Parathyroid adenoma (tissue), 2 donors: ENCODE data around the gene PLCB1.

Experiments used
- H2AFZ ChIP-seq: fragments of 300-600 bp; sonication (generic); one replicate; pipeline ENCODE4 v1.7.0; 2017; ENCODE audit warnings: antibody characterized with exemption, mild to moderate bottlenecking
- H3K27ac ChIP-seq: fragments of 300-600 bp; sonication (generic); one replicate; pipeline ENCODE4 v1.7.0; 2017
- H3K27me3 ChIP-seq: fragments of 300-600 bp; sonication (generic); one replicate; pipeline ENCODE4 v1.7.0; 2017; ENCODE audit warnings: low read length; ENCODE audit not compliant: control insufficient read depth, insufficient read depth
- H3K36me3 ChIP-seq: fragments of 300-600 bp; sonication (generic); one replicate; pipeline ENCODE4 v1.7.0; 2017; ENCODE audit warnings: low read length; ENCODE audit not compliant: control insufficient read depth, insufficient read depth
- H3K4me1 ChIP-seq: fragments of 300-600 bp; sonication (generic); one replicate; pipeline ENCODE4 v1.7.0; 2017; ENCODE audit warnings: control low read depth
- H3K4me2 ChIP-seq: fragments of 300-600 bp; sonication (generic); one replicate; pipeline ENCODE4 v1.7.0; 2017; ENCODE audit warnings: low read length
- H3K4me3 ChIP-seq: fragments of 300-600 bp; sonication (generic); one replicate; pipeline ENCODE4 v1.7.0; 2017; ENCODE audit warnings: low read depth, low read length
- H3K79me2 ChIP-seq: fragments of 300-600 bp; sonication (generic); one replicate; pipeline ENCODE4 v1.7.0; 2017; ENCODE audit warnings: control low read depth
- H3K9ac ChIP-seq: fragments of 300-600 bp; sonication (generic); one replicate; pipeline ENCODE4 v1.7.0; 2017; ENCODE audit warnings: mild to moderate bottlenecking
- H3K9me3 ChIP-seq: fragments of 300-600 bp; sonication (generic); one replicate; pipeline ENCODE4 v1.7.0; 2017; ENCODE audit warnings: low read length; ENCODE audit not compliant: control insufficient read depth
- TF ChIP-seq, protein P1 (sequence below): fragments of 300-600 bp; sonication (generic); IDR thresholded peaks from one replicate; pipeline ENCODE4 v1.7.0; 2017; ENCODE audit warnings: antibody characterized with exemption, mild to moderate bottlenecking
- donor health status: primary hyperparathyroidism.

The PLCB1 gene

DNA sequence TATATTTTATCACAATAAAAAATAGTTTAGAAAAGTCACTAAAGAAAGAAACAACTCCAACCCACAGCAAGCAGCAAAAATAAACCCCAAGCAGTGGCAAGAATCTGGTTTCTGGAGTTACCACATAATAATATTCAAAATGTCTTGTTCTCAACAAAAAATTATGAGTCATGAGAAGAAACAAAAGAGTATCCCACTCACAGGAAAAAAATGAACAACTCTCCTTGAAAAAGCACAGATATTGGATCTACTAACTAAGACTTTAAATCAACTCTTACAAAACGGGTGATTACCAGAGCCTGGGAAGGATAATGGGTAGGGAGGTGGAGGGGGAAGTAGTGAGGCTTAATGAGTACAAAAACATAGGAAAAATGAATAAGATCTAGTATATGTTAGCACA, 425.6 kb downstream of the PLCB1 start:
- H3K27me3 ChIP-seq, result no peaks in the 10 kb centered on the region
- no peak overlapping the region for H3K9ac ChIP-seq
- no peak overlapping the region for H3K27ac ChIP-seq
- TF ChIP-seq, protein P1, sequence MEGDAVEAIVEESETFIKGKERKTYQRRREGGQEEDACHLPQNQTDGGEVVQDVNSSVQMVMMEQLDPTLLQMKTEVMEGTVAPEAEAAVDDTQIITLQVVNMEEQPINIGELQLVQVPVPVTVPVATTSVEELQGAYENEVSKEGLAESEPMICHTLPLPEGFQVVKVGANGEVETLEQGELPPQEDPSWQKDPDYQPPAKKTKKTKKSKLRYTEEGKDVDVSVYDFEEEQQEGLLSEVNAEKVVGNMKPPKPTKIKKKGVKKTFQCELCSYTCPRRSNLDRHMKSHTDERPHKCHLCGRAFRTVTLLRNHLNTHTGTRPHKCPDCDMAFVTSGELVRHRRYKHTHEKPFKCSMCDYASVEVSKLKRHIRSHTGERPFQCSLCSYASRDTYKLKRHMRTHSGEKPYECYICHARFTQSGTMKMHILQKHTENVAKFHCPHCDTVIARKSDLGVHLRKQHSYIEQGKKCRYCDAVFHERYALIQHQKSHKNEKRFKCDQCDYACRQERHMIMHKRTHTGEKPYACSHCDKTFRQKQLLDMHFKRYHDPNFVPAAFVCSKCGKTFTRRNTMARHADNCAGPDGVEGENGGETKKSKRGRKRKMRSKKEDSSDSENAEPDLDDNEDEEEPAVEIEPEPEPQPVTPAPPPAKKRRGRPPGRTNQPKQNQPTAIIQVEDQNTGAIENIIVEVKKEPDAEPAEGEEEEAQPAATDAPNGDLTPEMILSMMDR, result no peak
- H2AFZ ChIP-seq, result no peak overlapping the region
- no peaks in the 10 kb centered on the region for H3K79me2 ChIP-seq
- no peak overlapping the region for H3K4me3 ChIP-seq
- no peaks in the 10 kb centered on the region for H3K9me3 ChIP-seq
- H3K36me3 ChIP-seq, result no peaks in the 10 kb centered on the region
- H3K4me2 ChIP-seq, result no peak overlapping the region
- H3K4me1 ChIP-seq, result no peaks in the 10 kb centered on the region

DNA sequence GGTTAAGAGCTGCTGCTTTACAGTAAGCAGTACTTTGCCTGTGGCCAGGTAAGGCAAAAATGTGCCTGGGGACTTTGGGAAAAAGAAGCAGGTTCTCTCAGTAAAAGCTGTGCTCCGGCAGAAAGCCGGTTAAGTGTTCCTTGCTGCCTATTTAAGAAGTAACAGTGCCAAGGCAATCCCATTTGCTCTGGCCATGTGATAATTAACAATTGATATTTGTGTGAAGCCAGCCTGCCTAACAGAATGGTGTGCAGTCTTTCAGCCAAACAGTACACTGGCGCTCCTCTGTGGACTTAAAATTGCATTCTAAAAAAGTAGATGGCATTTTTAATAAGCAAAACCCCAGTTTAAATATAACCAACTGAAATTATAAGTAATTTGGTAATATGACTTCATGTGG, 430.3 kb downstream of the PLCB1 start:
- Histone ChIP-seq H3K79me2 (peaks cover 6% of the 10 kb centered on the region), H3K4me3 (no peak overlapping the region), H3K4me1 (no peaks in the 10 kb centered on the region), H3K9ac (no peak overlapping the region), H3K27ac (no peak overlapping the region), H3K36me3 (no peaks in the 10 kb centered on the region), H3K4me2 (no peak overlapping the region), H3K9me3 (no peaks in the 10 kb centered on the region), H2AFZ (no peak overlapping the region), H3K27me3 (no peaks in the 10 kb centered on the region)
- TF ChIP-seq, protein P1, result no peak

GRCh38 chr20:8568075-8568474, 436.0 kb downstream of the PLCB1 start:
- Histone ChIP-seq H3K4me2 (no peak overlapping the region), H2AFZ (no peak overlapping the region), H3K9ac (no peak overlapping the region), H3K4me3 (no peak overlapping the region), H3K79me2 (peaks cover 6% of the 10 kb centered on the region), H3K9me3 (no peaks in the 10 kb centered on the region), H3K36me3 (no peaks in the 10 kb centered on the region), H3K4me1 (no peaks in the 10 kb centered on the region), H3K27ac (no peak overlapping the region), H3K27me3 (no peaks in the 10 kb centered on the region)
- TF ChIP-seq, protein P1, result no peak

DNA sequence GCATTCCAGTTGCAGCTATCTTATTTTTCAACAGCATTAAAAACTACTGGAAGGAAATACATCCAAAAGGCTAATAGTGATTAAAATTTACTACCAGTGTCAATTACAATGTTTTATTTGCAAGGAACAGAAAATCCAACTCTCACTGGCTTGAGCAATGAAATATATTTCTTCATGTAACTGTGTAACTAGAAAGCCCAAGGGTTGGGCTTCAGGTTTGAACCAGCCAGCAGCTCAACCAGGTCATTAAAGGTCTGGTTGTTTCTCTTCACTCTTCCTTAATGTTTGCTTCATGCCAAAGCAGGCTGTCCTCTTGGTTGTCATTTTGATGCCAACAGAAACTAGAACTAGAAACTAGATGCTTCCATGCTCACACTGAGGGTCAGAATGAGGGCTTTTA, 437.7 kb downstream of the PLCB1 start:
- Histone ChIP-seq H3K27ac (no peak overlapping the region), H3K36me3 (no peaks in the 10 kb centered on the region)

GRCh38 chr20:8571611-8572010, 439.5 kb downstream of the PLCB1 start:
- no peak overlapping the region for H3K4me3 ChIP-seq
- no peaks in the 10 kb centered on the region for H3K79me2 ChIP-seq
- H3K9ac ChIP-seq, result no peak overlapping the region
- TF ChIP-seq, protein P1, result no peak
- no peak overlapping the region for H2AFZ ChIP-seq
- H3K4me2 ChIP-seq, result no peak overlapping the region
- no peaks in the 10 kb centered on the region for H3K4me1 ChIP-seq
- no peaks in the 10 kb centered on the region for H3K27me3 ChIP-seq
- no peaks in the 10 kb centered on the region for H3K9me3 ChIP-seq
- H3K27ac ChIP-seq, result no peak overlapping the region
- no peaks in the 10 kb centered on the region for H3K36me3 ChIP-seq

More for the DNA sequence above, 437.7 kb downstream of the PLCB1 start:
- Histone ChIP-seq H3K27me3 (no peaks in the 10 kb centered on the region), H3K4me2 (no peak overlapping the region), H3K9ac (no peak overlapping the region), H2AFZ (no peak overlapping the region), H3K4me1 (no peaks in the 10 kb centered on the region), H3K79me2 (no peaks in the 10 kb centered on the region), H3K4me3 (no peak overlapping the region), H3K9me3 (no peaks in the 10 kb centered on the region)
- TF ChIP-seq, protein P1, result no peak
